ENCODE measurements around the gene ANKMY1. TPM values are rescaled to one million over a fixed set of nuclear protein-coding genes. Genes with fewer than 3 reads are reported as not detected.

Gene ANKMY1
- total and polyA plus RNA-seq, 2 of the 13 experiments (the other 11 are each of a cell fraction or from before 2014, with no cell fraction given): 11.7 to 18.8 TPM

DNA sequence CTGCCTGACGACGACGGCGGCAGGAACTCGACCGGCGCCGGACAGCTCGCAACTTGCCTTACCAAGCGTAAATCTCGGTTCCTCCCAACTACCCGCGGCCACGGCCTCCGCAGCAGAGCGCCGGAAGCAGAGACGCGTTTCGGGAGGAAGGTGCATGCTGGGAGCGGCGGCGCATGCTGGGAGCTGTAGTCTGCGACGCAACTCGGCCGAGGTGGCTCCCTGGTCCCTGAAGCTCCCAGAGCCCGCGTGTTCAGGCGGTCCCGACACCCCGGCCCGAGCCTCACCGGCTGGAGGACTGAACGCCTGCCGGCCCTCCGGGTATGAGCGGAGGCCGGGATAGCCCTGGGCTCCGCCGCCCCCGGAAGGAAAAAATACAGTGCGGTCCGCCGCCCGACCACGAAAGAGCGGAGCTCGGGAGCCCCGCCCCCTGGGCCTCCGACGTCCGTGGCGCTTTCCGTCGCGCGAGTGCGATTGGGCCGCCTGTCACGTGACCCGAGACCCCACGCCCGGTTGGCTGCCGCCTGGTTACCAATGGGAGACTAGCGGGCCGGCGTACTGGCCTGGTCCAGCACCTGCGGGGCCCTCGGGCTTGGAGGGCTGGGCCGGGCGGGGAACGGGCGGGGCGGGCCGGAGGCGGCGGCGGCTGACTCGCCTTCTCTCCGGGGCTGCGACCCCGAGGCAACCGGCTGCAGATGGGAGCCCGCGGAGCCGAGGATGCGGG, 28.6 kb upstream of the ANKMY1 start, which contains the start of gene CAPN10 (continued):
- TF ChIP-seq ZNF326 (CRISPR knock-in tag; IDR thresholded peaks at IDR 0.05; ENCODE audit: borderline replicate concordance) (no peak), NCOA2 (CRISPR knock-in tag; IDR thresholded peaks at IDR 0.05) (no peak), PITX1 (CRISPR knock-in tag; IDR thresholded peaks at IDR 0.05) (peak; percentile 74), FOXM1 (CRISPR knock-in tag; IDR thresholded peaks at IDR 0.05) (0 out of 2 replicates have a peak, but pooled peaks have one; percentile 11), ZNF549 (CRISPR knock-in tag; IDR thresholded peaks at IDR 0.05) (no peak), HOXA3 (CRISPR knock-in tag; IDR thresholded peaks at IDR 0.05) (peak; percentile 95), NR2F1 (CRISPR knock-in tag; IDR thresholded peaks at IDR 0.05) (peak in 1 of 2 experiments; percentile 8; a peak in 1 of 4 replicates), MYNN (CRISPR knock-in tag; IDR thresholded peaks at IDR 0.05; ENCODE audit: low read depth) (0 out of 2 replicates have a peak, but pooled peaks have one; percentile 19), MAFK (conservative IDR thresholded peaks at IDR 0.05 in 1 of 2, IDR thresholded peaks at IDR 0.05 in 1 of 2; ENCODE audit: low read length in 2 of 2) (no peak), MIER2 (CRISPR knock-in tag; IDR thresholded peaks at IDR 0.05) (0 out of 2 replicates have a peak, but pooled peaks have one; percentile 23), HNF4G (IDR thresholded peaks at IDR 0.05; ENCODE audit: borderline replicate concordance, low read depth, low read length) (no peak), HNF4G (CRISPR knock-in tag; IDR thresholded peaks at IDR 0.05; ENCODE audit: borderline replicate concordance, low read depth) (no peak), ARNT2 (CRISPR knock-in tag; IDR thresholded peaks at IDR 0.05; ENCODE audit: low read depth) (peak; percentile 38; the same call in 1 of the 2 replicates), RXRA (CRISPR knock-in tag; IDR thresholded peaks at IDR 0.05) (peak; percentile 67), ZNF121 (CRISPR knock-in tag; IDR thresholded peaks at IDR 0.05) (no peak), TEAD2 (CRISPR knock-in tag; IDR thresholded peaks at IDR 0.05) (0 out of 2 replicates have a peak, but pooled peaks have one; percentile 75)
- TF ChIP-seq, protein P1, sequence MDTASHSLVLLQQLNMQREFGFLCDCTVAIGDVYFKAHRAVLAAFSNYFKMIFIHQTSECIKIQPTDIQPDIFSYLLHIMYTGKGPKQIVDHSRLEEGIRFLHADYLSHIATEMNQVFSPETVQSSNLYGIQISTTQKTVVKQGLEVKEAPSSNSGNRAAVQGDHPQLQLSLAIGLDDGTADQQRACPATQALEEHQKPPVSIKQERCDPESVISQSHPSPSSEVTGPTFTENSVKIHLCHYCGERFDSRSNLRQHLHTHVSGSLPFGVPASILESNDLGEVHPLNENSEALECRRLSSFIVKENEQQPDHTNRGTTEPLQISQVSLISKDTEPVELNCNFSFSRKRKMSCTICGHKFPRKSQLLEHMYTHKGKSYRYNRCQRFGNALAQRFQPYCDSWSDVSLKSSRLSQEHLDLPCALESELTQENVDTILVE (CRISPR knock-in tag; IDR thresholded peaks at IDR 0.05): peak; percentile 75
- TF ChIP-seq, protein P2, sequence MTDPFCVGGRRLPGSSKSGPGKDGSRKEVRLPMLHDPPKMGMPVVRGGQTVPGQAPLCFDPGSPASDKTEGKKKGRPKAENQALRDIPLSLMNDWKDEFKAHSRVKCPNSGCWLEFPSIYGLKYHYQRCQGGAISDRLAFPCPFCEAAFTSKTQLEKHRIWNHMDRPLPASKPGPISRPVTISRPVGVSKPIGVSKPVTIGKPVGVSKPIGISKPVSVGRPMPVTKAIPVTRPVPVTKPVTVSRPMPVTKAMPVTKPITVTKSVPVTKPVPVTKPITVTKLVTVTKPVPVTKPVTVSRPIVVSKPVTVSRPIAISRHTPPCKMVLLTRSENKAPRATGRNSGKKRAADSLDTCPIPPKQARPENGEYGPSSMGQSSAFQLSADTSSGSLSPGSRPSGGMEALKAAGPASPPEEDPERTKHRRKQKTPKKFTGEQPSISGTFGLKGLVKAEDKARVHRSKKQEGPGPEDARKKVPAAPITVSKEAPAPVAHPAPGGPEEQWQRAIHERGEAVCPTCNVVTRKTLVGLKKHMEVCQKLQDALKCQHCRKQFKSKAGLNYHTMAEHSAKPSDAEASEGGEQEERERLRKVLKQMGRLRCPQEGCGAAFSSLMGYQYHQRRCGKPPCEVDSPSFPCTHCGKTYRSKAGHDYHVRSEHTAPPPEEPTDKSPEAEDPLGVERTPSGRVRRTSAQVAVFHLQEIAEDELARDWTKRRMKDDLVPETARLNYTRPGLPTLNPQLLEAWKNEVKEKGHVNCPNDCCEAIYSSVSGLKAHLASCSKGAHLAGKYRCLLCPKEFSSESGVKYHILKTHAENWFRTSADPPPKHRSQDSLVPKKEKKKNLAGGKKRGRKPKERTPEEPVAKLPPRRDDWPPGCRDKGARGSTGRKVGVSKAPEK (CRISPR knock-in tag; IDR thresholded peaks at IDR 0.05; ENCODE audit: borderline replicate concordance): no peak
- TF ChIP-seq, protein P3, sequence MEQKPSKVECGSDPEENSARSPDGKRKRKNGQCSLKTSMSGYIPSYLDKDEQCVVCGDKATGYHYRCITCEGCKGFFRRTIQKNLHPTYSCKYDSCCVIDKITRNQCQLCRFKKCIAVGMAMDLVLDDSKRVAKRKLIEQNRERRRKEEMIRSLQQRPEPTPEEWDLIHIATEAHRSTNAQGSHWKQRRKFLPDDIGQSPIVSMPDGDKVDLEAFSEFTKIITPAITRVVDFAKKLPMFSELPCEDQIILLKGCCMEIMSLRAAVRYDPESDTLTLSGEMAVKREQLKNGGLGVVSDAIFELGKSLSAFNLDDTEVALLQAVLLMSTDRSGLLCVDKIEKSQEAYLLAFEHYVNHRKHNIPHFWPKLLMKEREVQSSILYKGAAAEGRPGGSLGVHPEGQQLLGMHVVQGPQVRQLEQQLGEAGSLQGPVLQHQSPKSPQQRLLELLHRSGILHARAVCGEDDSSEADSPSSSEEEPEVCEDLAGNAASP (CRISPR knock-in tag; IDR thresholded peaks at IDR 0.05; ENCODE audit: borderline replicate concordance): peak; percentile 80
- TF ChIP-seq, protein P4, sequence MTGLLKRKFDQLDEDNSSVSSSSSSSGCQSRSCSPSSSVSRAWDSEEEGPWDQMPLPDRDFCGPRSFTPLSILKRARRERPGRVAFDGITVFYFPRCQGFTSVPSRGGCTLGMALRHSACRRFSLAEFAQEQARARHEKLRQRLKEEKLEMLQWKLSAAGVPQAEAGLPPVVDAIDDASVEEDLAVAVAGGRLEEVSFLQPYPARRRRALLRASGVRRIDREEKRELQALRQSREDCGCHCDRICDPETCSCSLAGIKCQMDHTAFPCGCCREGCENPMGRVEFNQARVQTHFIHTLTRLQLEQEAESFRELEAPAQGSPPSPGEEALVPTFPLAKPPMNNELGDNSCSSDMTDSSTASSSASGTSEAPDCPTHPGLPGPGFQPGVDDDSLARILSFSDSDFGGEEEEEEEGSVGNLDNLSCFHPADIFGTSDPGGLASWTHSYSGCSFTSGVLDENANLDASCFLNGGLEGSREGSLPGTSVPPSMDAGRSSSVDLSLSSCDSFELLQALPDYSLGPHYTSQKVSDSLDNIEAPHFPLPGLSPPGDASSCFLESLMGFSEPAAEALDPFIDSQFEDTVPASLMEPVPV (CRISPR knock-in tag; IDR thresholded peaks at IDR 0.05): peak; percentile 76; the same call in 1 of the 2 replicates
- TF ChIP-seq, protein P5, sequence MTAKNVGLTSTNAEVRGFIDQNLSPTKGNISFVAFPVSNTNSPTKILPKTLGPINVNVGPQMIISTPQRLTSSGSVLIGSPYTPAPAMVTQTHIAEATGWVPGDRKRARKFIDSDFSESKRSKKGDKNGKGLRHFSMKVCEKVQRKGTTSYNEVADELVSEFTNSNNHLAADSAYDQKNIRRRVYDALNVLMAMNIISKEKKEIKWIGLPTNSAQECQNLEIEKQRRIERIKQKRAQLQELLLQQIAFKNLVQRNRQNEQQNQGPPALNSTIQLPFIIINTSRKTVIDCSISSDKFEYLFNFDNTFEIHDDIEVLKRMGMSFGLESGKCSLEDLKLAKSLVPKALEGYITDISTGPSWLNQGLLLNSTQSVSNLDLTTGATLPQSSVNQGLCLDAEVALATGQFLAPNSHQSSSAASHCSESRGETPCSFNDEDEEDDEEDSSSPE (CRISPR knock-in tag; IDR thresholded peaks at IDR 0.05): peak; percentile 7; the same call in 1 of the 2 replicates

Data from HepG2 (cell line).